Measurements from ENCODE around the gene JPT2.

DNA sequence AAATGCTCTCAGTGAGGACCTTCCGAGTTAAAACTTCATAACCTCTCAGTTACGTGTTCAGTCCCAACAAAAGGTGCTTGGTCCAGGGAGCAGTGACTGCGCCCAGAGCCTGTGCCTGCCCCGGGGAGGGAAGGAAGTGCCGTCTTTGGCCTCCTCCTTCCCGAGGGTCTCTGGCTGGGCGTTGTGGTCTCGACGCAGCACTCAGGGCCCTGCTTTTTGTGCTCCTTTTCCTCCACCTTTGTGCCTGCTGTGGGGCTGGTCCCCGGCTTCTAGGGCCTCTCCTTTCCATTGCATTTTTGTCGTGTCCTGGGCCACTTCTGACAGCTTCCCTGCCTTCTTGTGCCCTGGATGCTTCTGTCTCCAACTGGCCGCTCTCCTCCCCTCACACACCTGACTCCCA is 36.8 kb upstream of the JPT2 start:
- no peak for TF ChIP-seq EZH2phosphoT487 (IDR thresholded peaks at IDR 0.05; ENCODE audit: low read depth, severe bottlenecking, unreplicated experiment)
- TF ChIP-seq, protein P1, sequence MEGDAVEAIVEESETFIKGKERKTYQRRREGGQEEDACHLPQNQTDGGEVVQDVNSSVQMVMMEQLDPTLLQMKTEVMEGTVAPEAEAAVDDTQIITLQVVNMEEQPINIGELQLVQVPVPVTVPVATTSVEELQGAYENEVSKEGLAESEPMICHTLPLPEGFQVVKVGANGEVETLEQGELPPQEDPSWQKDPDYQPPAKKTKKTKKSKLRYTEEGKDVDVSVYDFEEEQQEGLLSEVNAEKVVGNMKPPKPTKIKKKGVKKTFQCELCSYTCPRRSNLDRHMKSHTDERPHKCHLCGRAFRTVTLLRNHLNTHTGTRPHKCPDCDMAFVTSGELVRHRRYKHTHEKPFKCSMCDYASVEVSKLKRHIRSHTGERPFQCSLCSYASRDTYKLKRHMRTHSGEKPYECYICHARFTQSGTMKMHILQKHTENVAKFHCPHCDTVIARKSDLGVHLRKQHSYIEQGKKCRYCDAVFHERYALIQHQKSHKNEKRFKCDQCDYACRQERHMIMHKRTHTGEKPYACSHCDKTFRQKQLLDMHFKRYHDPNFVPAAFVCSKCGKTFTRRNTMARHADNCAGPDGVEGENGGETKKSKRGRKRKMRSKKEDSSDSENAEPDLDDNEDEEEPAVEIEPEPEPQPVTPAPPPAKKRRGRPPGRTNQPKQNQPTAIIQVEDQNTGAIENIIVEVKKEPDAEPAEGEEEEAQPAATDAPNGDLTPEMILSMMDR (IDR thresholded peaks at IDR 0.05; ENCODE audit: poor library complexity): no peak

Measured in hepatocyte (in vitro differentiated cells).